Breast epithelium (tissue), 4 donors: ENCODE measurements around the gene HMGCLL1. TPM values are rescaled to one million over a fixed set of nuclear protein-coding genes. Genes with fewer than 3 reads are reported as not detected.

Experiments used
- DNase-seq, 2 donors: peaks; one replicate each; pipeline ENCODE4 v3.0.0-alpha.2; 2019; ENCODE audit warnings: low spot score in 2 of 2
- H3K27ac ChIP-seq, 2 donors: fragments of 200-600 bp; sonication (generic) in 1 of 2; one replicate each; pipeline ENCODE4 v1.5.1; 2016 to 2019; ENCODE audit warnings: mild to moderate bottlenecking in 1 of 2
- H3K27me3 ChIP-seq, 2 donors: fragments of 200-600 bp; sonication (generic) in 1 of 2; one replicate each; pipeline versions ENCODE4 v1.5.1 to v1.6.0; 2017 to 2019; ENCODE audit warnings: control low read depth in 1 of 2, mild to moderate bottlenecking in 1 of 2
- H3K36me3 ChIP-seq: fragments of 200-600 bp; one replicate; pipeline ENCODE4 v1.5.1; 2019
- H3K4me1 ChIP-seq, 2 donors: fragments of 200-600 bp; sonication (generic); one replicate each; pipeline ENCODE4 v1.5.1; 2016 to 2019; ENCODE audit warnings: control low read depth in 1 of 2
- H3K4me3 ChIP-seq, 3 donors: fragments of 200-600 bp; sonication (generic); 1 replicate in 2 of 3; 2 replicates in 1 of 3; pipeline ENCODE4 v1.5.1; 2016 to 2019; ENCODE audit warnings: mild to moderate bottlenecking in 3 of 3, moderate library complexity in 2 of 3
- H3K9me3 ChIP-seq, 2 donors: fragments of 200-600 bp; sonication (generic) in 1 of 2; one replicate each; pipeline ENCODE4 v1.5.1; 2016 to 2019; ENCODE audit warnings: control low read depth in 1 of 2
- CTCF ChIP-seq, 3 donors: fragments of 450-650 bp; IDR thresholded peaks; one replicate each; pipeline ENCODE4 v1.5.1; 2016 to 2017; ENCODE audit warnings: antibody characterized with exemption in 3 of 3, mild to moderate bottlenecking in 3 of 3, moderate library complexity in 3 of 3
- POLR2A ChIP-seq: fragments of 450-650 bp; IDR thresholded peaks from one replicate; pipeline ENCODE4 v1.6.1; 2016; ENCODE audit warnings: antibody characterized with exemption, mild to moderate bottlenecking, moderate library complexity
- POLR2AphosphoS5 ChIP-seq, 3 donors: sonication (generic); formaldehyde crosslinking; IDR thresholded peaks; one replicate each; pipeline ENCODE4 v1.6.1; 2017; ENCODE audit warnings: antibody characterized with exemption in 3 of 3
- intact Hi-C: fragments of 100-400 bp; cut with DNase I; formaldehyde crosslinking; loops from one replicate; pipeline ENCODE4 v1.15.1; 2023; ENCODE audit warnings: low total_unique reads
- total RNA-seq, 3 donors: library from RNA; depleted of rRNA; stranded (reverse); fragments of >200 nt; gene quantifications; one replicate each; pipeline ENCODE4 v1.1.0, GENCODE V29; 2016

HMGCLL1 gene
- total RNA-seq, 3 donors from 2014 or later = 2.6 to 6.9 (median 3.7) TPM

DNA sequence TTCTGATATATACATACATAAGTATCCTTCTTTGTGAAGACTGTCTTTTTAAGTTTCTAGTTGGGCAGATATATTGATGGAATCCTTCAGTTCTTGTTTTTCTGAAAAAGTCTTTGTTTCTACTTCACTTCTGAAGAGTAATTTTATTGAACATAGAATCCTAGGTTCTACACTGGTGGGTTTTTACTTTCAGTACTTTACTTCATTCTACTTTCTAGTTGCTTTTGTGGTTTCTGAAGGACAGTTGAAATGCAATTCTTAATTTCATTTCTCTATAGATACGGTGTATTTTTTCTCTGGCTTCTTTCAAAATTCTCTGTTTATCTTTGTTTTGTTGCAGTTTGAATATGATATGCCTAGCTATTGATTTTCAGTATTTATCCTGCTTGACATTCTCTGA is 105.3 kb downstream of the HMGCLL1 start:
- no peak for DNase-seq
- intact Hi-C loops = no loop called here
- Histone ChIP-seq H3K9me3 (no peaks in the 10 kb centered on the region), H3K4me1 (no peaks in the 10 kb centered on the region), H3K4me3 (no peak overlapping the region), H3K27me3 (no peaks in the 10 kb centered on the region), H3K27ac (no peak overlapping the region), H3K36me3 (no peaks in the 10 kb centered on the region)
- no peak for TF ChIP-seq CTCF (IDR thresholded peaks at IDR 0.05)

DNA sequence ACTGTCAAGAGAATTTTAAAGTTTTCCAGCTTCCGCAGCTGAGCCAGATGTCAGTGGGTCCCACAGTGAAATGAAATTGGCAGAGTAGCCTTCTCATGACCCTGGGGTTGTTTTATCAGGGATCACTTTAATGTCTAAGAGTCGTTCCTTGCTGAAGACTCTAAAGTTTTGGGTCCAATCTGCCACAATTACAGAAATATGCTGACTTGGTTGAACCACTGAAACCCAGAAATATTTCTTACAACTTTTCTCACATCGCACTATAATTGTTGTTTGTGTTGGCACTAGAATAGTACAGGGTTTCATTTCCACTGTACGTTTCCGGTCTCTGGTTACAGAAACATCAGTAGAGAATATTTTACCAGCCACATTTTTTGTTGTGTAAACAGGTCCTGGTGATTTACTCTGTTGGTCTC is 109.0 kb downstream of the HMGCLL1 start:
- Histone ChIP-seq H3K27ac (no peak overlapping the region), H3K4me1 (no peaks in the 10 kb centered on the region), H3K9me3 (no peaks in the 10 kb centered on the region), H3K4me3 (no peak overlapping the region), H3K27me3 (no peaks in the 10 kb centered on the region), H3K36me3 (no peaks in the 10 kb centered on the region)
- TF ChIP-seq POLR2A (no peak), POLR2AphosphoS5 (IDR thresholded peaks at IDR 0.05) (no peak)
- DNase-seq = no peak
- intact Hi-C loops = no loop called here

DNA sequence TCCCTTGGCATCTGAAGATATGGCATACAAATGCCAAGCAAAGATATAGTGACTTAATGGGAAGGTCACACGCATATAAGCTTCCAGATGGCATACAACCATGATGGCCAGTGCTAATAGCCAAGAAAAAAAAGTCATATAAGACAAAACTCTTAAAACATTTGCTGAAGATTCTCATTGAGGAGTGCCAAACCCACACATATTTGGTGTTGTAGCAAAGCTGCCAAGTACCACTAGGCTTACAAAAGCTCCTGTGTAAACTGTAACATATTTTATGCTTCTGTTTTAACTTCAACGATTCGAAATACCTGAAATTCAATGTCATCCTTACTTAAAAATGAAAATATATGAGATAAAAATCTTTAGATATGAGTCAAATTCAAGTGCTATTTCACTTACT is 123.0 kb downstream of the HMGCLL1 start:
- H3K4me3 ChIP-seq = no peak overlapping the region
- DNase-seq = no peak
- intact Hi-C loops = no loop called here
- no peaks in the 10 kb centered on the region for H3K27me3 ChIP-seq
- TF ChIP-seq CTCF (IDR thresholded peaks at IDR 0.05) (no peak), POLR2A (no peak), POLR2AphosphoS5 (IDR thresholded peaks at IDR 0.05) (no peak)
- H3K36me3 ChIP-seq = no peaks in the 10 kb centered on the region
- H3K27ac ChIP-seq = no peak overlapping the region
- no peaks in the 10 kb centered on the region for H3K9me3 ChIP-seq
- no peaks in the 10 kb centered on the region for H3K4me1 ChIP-seq

DNA sequence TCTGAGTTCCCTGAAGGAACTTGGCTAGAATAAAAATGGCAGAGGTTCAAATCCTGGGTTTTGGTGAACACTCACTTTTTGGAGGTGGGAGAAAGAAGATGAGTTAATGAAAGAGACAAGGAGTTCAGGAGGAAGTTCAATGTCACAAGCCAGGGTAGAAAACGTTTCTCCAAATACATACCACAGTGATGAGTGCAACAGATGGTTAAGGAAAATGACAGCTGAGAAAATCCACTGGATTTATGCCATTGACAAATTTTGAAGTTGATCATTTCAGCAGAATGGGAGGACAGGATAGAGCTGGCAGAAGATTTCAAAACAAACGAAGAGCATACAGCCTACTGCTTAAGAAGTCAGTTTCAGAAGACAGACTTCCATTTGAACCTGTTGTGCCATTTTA is 129.0 kb downstream of the HMGCLL1 start:
- Histone ChIP-seq H3K4me3 (no peak overlapping the region), H3K36me3 (no peaks in the 10 kb centered on the region), H3K4me1 (no peaks in the 10 kb centered on the region), H3K27me3 (no peaks in the 10 kb centered on the region), H3K27ac (no peak overlapping the region), H3K9me3 (no peaks in the 10 kb centered on the region)
- intact Hi-C loops = no loop called here
- no peak for DNase-seq
- TF ChIP-seq POLR2AphosphoS5 (IDR thresholded peaks at IDR 0.05) = no peak
- TF ChIP-seq CTCF (IDR thresholded peaks at IDR 0.05) = no peak
- no peak for TF ChIP-seq POLR2A

GRCh38 chr6:55449225-55449624 is 129.8 kb downstream of the HMGCLL1 start:
- Histone ChIP-seq H3K4me1 (no peaks in the 10 kb centered on the region), H3K9me3 (no peaks in the 10 kb centered on the region), H3K4me3 (no peak overlapping the region), H3K36me3 (no peaks in the 10 kb centered on the region), H3K27me3 (no peaks in the 10 kb centered on the region), H3K27ac (no peak overlapping the region)
- no peak for DNase-seq
- TF ChIP-seq CTCF (IDR thresholded peaks at IDR 0.05) = no peak
- TF ChIP-seq POLR2A = no peak
- TF ChIP-seq POLR2AphosphoS5 (IDR thresholded peaks at IDR 0.05) = no peak
- intact Hi-C loops = loop anchor here (10.0 kb wide), 1 partner anchor 396 kb away; no protein-coding TSS in a partner anchor

DNA sequence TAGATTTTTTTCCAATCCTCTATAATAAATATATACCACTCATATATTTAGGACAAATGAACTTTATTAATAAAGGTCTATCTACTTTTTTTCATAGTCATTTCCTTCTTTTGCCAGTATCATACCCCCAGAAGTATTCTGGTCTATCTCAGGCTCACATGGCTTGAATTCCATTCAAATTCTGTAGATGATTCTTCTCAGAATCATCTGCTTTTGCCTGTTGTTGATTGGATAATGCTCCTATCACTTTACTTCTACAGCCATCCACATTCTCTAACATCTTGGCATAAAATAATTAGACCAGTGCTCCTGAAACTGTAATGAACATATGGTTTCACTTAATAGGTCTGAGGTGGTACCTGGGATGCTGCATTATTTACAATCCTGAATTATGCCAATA is 130.5 kb downstream of the HMGCLL1 start:
- Histone ChIP-seq H3K4me3 (no peak overlapping the region), H3K27me3 (no peaks in the 10 kb centered on the region), H3K4me1 (no peaks in the 10 kb centered on the region), H3K9me3 (no peaks in the 10 kb centered on the region), H3K36me3 (no peaks in the 10 kb centered on the region), H3K27ac (no peak overlapping the region)
- DNase-seq = no peak
- TF ChIP-seq POLR2A (no peak), CTCF (IDR thresholded peaks at IDR 0.05) (no peak)
- intact Hi-C loops = loop anchor here (10.0 kb wide), 1 partner anchor 396 kb away; no protein-coding TSS in a partner anchor
